ENCODE data around the gene IFRD2. TPM values are rescaled to one million over a fixed set of nuclear protein-coding genes. Genes with fewer than 3 reads are reported as not detected.
A peak's percentile ranks its signal among the peaks of the same experiment; 100 is the strongest.
"Not testable (repeated sequence)": the region's sequence is repeated elsewhere in the genome, so short reads cannot be mapped to it uniquely, and the experiment has no call there.

IFRD2 gene
- polyA plus RNA-seq, 1 experiment, result 19.3 TPM

- no peak overlapping the region for H3K27ac ChIP-seq (ENCODE audit: low read depth, low read length)
- H3K27me3 ChIP-seq (ENCODE audit: control insufficient read depth, insufficient read depth, low read length), result no peaks in the 10 kb centered on the region
- POLR2A ChIA-PET, result interaction anchor here (0.5 kb wide), 1 partner anchor 59 kb away, joined by 3 read pairs; no protein-coding TSS in a partner anchor
- no peak for DNase-seq (ENCODE audit: low read depth, low spot score)
- no peaks in the 10 kb centered on the region; the same call in 1 of the 2 replicates for H3K9me3 ChIP-seq (ENCODE audit: control insufficient read depth, insufficient read depth, low read length)
- H3K4me3 ChIP-seq (ENCODE audit: low read depth, low read length), result no peak overlapping the region
- TF ChIP-seq, protein P1, sequence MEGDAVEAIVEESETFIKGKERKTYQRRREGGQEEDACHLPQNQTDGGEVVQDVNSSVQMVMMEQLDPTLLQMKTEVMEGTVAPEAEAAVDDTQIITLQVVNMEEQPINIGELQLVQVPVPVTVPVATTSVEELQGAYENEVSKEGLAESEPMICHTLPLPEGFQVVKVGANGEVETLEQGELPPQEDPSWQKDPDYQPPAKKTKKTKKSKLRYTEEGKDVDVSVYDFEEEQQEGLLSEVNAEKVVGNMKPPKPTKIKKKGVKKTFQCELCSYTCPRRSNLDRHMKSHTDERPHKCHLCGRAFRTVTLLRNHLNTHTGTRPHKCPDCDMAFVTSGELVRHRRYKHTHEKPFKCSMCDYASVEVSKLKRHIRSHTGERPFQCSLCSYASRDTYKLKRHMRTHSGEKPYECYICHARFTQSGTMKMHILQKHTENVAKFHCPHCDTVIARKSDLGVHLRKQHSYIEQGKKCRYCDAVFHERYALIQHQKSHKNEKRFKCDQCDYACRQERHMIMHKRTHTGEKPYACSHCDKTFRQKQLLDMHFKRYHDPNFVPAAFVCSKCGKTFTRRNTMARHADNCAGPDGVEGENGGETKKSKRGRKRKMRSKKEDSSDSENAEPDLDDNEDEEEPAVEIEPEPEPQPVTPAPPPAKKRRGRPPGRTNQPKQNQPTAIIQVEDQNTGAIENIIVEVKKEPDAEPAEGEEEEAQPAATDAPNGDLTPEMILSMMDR (IDR thresholded peaks at IDR 0.05; ENCODE audit: low read depth, low read length), result no peak
- CTCF ChIA-PET, result interaction anchor here (1.0 to 2.8 kb wide), 3 partner anchors 12 to 36 kb away, joined by 3 to 22 read pairs (median 4); no protein-coding TSS in a partner anchor
Measured at GRCh38 chr3:50262778-50263177, 29.5 kb downstream of the IFRD2 start.

GRCh38 chr3:50262200-50262599, 30.0 kb downstream of the IFRD2 start:
- H3K9me3 ChIP-seq (ENCODE audit: control insufficient read depth, insufficient read depth, low read length); H3K4me3 ChIP-seq (ENCODE audit: low read depth, low read length); DNase-seq (ENCODE audit: low read depth, low spot score); H3K27ac ChIP-seq (ENCODE audit: low read depth, low read length); POLR2A ChIA-PET; H3K27me3 ChIP-seq (ENCODE audit: control insufficient read depth, insufficient read depth, low read length): not testable (repeated sequence)
- CTCF ChIA-PET, result interaction anchor here (0.8 to 1.7 kb wide), 2 partner anchors 13 to 15 kb away, joined by 6 read pairs; no protein-coding TSS in a partner anchor

DNA sequence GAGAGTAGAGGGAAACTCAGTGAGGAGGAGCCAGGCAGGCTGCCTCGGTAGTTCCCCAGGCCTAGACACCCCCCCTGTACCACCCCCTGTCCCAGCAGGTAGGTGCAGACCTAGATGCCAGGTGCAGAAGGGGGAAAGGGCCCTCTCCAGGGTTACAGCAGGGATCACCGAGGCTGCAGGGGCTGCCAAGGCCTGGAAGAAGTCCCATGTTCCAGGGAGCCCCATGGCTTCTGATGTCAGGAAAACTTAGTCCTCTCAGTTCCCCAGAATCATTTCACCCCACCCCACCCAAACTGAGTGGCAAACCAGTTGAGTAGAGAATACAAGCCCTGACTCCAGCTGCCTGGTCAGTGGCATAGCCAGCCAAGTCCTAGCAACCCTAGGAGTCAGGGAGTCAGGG, 30.7 kb downstream of the IFRD2 start:
- TF ChIP-seq, protein P1 (IDR thresholded peaks at IDR 0.05; ENCODE audit: low read depth, low read length), result no peak
- CTCF ChIA-PET, result interaction anchor here (0.8 to 1.7 kb wide), 3 partner anchors 13 to 33 kb away, joined by 3 to 6 read pairs (median 6); no protein-coding TSS in a partner anchor
- Histone ChIP-seq H3K27ac (ENCODE audit: low read depth, low read length) (no peak overlapping the region), H3K27me3 (ENCODE audit: control insufficient read depth, insufficient read depth, low read length) (no peaks in the 10 kb centered on the region), H3K4me3 (ENCODE audit: low read depth, low read length) (no peak overlapping the region), H3K9me3 (ENCODE audit: control insufficient read depth, insufficient read depth, low read length) (no peaks in the 10 kb centered on the region; the same call in 1 of the 2 replicates)
- DNase-seq (ENCODE audit: low read depth, low spot score), result no peak
- POLR2A ChIA-PET, result no interaction called here

DNA sequence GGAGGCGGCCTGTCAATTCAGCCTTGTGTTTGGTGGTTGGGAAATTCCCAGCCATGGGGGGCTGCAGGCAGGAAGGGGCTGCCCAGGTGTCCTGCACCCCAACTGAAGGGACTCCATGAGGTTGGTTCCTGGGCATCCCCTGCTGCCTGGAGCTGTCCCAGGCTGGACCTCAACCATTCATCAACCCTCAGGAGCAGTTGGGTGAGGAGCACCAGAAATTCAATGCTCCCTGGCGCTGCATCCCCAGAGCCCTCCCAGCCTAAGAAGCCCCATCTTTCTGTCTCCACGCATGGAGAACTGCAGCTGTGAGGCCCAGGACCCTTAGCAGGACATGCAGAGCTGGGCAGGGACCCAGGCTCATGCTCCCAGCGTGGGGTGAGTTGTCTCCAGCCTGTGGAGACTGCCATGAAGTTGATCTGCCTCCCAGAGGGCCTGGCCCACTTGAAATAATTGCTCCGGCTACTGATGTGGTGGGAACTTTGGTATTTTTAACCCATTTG, 31.2 kb downstream of the IFRD2 start:
- Histone ChIP-seq H3K9me3 (ENCODE audit: control insufficient read depth, insufficient read depth, low read length) (no peaks in the 10 kb centered on the region; the same call in 1 of the 2 replicates), H3K4me3 (ENCODE audit: low read depth, low read length) (no peak overlapping the region; the same call in 1 of the 2 replicates), H3K27me3 (ENCODE audit: control insufficient read depth, insufficient read depth, low read length) (no peaks in the 10 kb centered on the region), H3K27ac (ENCODE audit: low read depth, low read length) (no peak overlapping the region)
- ChIA-PET POLR2A (no interaction called here), CTCF (interaction anchor here (0.8 to 1.7 kb wide), 3 partner anchors 14 to 32 kb away, joined by 3 to 6 read pairs (median 3); no protein-coding TSS in a partner anchor)
- TF ChIP-seq, protein P1 (IDR thresholded peaks at IDR 0.05; ENCODE audit: low read depth, low read length), result no peak
- no peak for DNase-seq (ENCODE audit: low read depth, low spot score)

DNA sequence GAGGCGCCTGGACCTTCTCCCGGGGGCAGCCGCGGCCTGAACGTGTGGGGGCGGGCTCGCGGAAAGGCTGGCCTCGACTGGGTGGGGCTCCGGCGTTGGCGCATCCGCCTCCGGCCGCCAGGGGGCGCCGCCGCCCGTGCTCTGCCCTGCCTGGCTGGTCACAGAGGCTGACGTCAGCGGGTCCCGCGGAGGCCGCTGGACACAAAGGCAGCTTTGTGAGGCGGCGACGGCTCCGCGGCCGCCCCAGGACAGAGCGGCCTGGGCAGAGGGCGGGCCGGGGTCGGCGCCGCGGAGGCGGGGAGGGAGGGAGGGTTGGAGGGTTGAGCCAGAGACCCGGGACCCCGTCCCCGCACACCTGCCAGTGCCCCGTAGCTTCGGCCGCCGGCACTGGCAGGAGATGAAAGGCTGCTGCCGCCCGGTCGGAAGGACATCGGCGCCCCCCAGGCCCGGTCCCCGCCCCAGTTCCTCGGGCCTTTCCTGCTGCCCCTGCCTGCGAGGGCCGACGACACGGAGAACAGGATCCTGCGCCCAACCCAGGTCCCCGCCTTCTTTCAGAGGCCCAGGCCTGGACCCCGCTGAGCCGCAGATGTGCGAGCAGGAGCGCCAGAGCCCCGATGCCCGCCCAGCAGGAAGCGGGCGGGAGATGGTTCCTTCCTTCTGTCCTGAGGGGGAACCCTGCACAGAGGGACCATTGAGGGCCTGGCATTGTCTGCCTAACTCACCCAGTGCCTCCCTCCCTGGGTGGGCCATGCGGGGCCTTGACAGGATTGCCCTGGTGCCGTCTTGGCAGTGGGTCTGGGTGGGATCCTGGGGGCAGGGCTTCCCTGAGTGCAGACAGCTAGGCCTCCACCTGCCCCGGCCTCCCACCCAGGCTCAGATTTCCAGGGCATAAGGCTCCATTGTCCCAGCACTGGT, 31.9 kb downstream of the IFRD2 start:
- Histone ChIP-seq H3K27ac (ENCODE audit: low read depth, low read length) (peak overlapping the region; percentile 89), H3K4me3 (ENCODE audit: low read depth, low read length) (peak overlapping the region; percentile 56), H3K27me3 (ENCODE audit: control insufficient read depth, insufficient read depth, low read length) (no peaks in the 10 kb centered on the region), H3K9me3 (ENCODE audit: control insufficient read depth, insufficient read depth, low read length) (no peaks in the 10 kb centered on the region; the same call in 1 of the 2 replicates)
- TF ChIP-seq, protein P1 (IDR thresholded peaks at IDR 0.05; ENCODE audit: low read depth, low read length), result peak; percentile 81
- ChIA-PET POLR2A (interaction anchor here (0.5 to 1.3 kb wide), 5 partner anchors 9 to 353 kb away, joined by 3 to 9 read pairs (median 4); partner anchors contain the start of genes GNAI2 and SEMA3B), CTCF (interaction anchor here (0.6 to 4.8 kb wide), 20 partner anchors 9 to 110 kb away, joined by 3 to 35 read pairs (median 4); partner anchors contain the start of genes GNAI2, HYAL2, LSMEM2 and SEMA3B)
- no peak for DNase-seq (ENCODE audit: low read depth, low spot score)
